ENCODE measurements around the gene RNF225.

DNA sequence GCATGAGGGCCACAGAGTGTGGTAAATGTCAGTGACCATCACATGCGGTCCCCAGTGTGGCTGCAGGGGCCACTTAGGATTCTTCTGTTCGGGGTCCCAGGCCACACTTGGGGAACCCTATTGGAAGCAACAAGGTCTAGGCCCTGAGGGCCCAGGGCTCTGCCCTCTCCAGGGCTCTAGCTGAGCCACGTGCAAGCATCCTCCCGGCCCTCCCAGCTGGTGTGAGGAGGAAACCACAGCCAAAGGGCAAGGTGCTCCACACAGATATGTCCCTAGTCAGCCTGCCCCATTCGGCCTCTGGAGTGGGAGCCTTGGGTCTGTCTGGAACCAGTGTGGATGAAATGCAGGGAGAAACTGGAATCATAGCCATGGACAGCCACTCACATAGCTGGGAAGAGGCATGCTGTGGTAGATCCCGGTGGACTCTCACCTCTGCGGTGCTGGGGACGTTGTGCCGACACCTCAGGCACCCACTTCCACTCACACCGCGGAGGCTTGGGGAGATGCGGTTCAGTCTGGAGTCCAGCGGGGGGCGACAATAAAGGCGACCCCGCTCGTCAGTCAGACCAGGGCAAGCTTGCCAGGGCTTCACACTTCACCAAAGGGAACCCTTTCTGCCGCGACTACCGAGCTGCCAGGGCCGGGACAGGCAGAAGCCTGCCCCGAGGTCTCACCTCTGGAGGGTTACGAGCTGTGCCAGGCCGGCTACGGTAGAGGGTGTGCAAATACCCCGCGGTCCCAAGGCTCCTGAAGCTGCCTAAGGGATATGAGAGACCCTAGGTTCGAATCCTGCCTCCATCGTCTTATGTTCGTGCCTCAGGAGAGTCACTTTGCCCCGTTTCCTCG, 28.6 kb upstream of the RNF225 start:
- TF ChIP-seq FOXM1 (IDR thresholded peaks at IDR 0.05; ENCODE audit: borderline replicate concordance, low read depth) (no peak), TAF1 (IDR thresholded peaks at IDR 0.05; ENCODE audit: low read depth) (no peak)

Measured in Ishikawa (cell line).